BLaER1 treated with 17β-estradiol and CSF1 and Interleukin-3, amounts not matched to agents 10 nM and 100 nM (cell line): Measurements from ENCODE around the gene BTNL8.

Experiments used
- H3K27ac ChIP-seq, 11 experiments: shearing (Covaris generic); formaldehyde crosslinking; 2 replicates each; pipeline ENCODE4 v1.8.1; 2022
- H3K27me3 ChIP-seq, 11 experiments: shearing (Covaris generic); formaldehyde crosslinking; 2 replicates each; pipeline ENCODE4 v1.8.1; 2022
- H3K36me3 ChIP-seq, 11 experiments: shearing (Covaris generic); formaldehyde crosslinking; 2 replicates each; pipeline ENCODE4 v1.8.1; 2022
- H3K4me1 ChIP-seq, 10 experiments: shearing (Covaris generic); formaldehyde crosslinking; 2 replicates each; pipeline ENCODE4 v1.8.1; 2022
- H3K4me2 ChIP-seq, 11 experiments: shearing (Covaris generic); formaldehyde crosslinking; 2 replicates each; pipeline ENCODE4 v1.8.1; 2022
- H3K4me3 ChIP-seq, 10 experiments: shearing (Covaris generic); formaldehyde crosslinking; 2 replicates each; pipeline ENCODE4 v1.8.1; 2022
- H3K9ac ChIP-seq, 11 experiments: shearing (Covaris generic); formaldehyde crosslinking; 2 replicates each; pipeline ENCODE4 v1.8.1; 2022
- H3K9me3 ChIP-seq, 11 experiments: shearing (Covaris generic); formaldehyde crosslinking; replicated peaks in 1 of 11; 2 replicates each; pipeline ENCODE4 v1.8.1; 2022
- H4K20me1 ChIP-seq, 11 experiments: shearing (Covaris generic); formaldehyde crosslinking; 2 replicates each; pipeline ENCODE4 v1.8.1; 2022
- Cebpa-rat ChIP-seq, 11 experiments: shearing (Covaris generic); IDR thresholded peaks; 2 replicates each; pipeline ENCODE4 v1.8.1; 2022

BTNL8 gene, protein sequence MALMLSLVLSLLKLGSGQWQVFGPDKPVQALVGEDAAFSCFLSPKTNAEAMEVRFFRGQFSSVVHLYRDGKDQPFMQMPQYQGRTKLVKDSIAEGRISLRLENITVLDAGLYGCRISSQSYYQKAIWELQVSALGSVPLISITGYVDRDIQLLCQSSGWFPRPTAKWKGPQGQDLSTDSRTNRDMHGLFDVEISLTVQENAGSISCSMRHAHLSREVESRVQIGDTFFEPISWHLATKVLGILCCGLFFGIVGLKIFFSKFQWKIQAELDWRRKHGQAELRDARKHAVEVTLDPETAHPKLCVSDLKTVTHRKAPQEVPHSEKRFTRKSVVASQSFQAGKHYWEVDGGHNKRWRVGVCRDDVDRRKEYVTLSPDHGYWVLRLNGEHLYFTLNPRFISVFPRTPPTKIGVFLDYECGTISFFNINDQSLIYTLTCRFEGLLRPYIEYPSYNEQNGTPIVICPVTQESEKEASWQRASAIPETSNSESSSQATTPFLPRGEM

DNA sequence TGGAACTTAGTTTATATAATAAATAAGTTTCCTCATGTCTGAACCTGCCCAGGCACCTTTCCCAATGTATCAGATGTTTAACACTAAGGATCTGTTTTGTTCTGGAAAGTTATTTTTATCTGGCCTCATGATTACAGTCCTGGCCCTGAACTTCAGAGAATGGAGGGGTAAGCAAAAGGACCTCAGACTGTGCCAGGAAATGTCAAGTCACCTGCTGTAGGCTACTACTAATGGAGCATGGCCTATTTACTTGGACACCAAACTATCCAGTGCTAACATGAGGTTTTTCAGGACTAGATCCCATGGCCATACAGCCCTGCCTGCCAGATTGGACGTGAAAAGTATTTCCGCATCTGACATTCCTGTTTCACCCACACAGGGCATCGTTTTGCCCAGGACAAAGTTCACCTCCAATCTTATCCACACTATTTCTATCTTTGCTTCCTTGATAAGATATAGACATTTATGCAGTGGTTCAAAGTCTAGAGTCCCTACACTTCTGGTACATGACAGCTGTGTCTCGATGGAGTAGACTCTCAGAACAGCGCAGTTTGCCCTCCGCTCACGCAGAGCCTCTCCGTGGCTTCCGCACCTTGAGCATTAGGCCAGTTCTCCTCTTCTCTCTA, at the start of gene BTNL8:
TSS of gene BTNL8 (plus strand) at position 539 of the 626 bp plus-strand sequence. CDS start 152 bp downstream, outside the sequence.
- H3K4me2 ChIP-seq: no peak within 1 kb of the TSS
- no peaks in the 10 kb centered on the region for H4K20me1 ChIP-seq
- no peak for TF ChIP-seq Cebpa-rat (IDR thresholded peaks at IDR 0.05)
- 0 out of 20 replicates have a peak, but pooled peaks cover 0 to 7% (median 0%) of the 10 kb centered on the region in 10 experiments for H3K4me1 ChIP-seq
- H3K36me3 ChIP-seq: no peaks in the 10 kb centered on the region
- H3K4me3 ChIP-seq: no peak within 1 kb of the TSS
- peaks cover 3 to 29% (median 15%) of the 10 kb centered on the region in 11 experiments; a peak in 18 of 22 replicates for H3K9me3 ChIP-seq
- H3K27me3 ChIP-seq: no peaks in the 10 kb centered on the region
- no peak within 1 kb of the TSS for H3K27ac ChIP-seq
- no peak within 1 kb of the TSS for H3K9ac ChIP-seq

DNA sequence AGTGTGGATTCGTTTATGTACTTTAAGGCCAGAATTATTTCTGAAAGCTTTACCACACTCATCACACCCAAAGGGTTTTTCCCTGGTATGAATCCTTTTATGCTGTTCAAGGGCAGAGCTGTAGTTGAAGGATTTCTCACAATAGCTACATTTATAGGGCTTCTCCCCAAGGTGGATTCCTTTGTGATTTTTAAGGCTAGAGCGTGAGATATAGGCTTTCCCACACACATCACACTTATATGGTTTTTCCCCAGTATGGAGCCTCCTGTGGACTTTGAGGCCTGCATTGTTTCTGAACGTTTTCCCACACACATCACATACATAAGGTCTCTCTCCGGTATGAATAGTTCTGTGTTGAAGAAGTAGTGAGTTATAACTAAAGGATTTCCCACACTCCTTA, 49.1 kb upstream of the BTNL8 start:
- no peaks in the 10 kb centered on the region for H4K20me1 ChIP-seq
- peaks cover 43 to 69% (median 49%) of the 10 kb centered on the region in 11 experiments for H3K9me3 ChIP-seq
- H3K27ac ChIP-seq: no peak overlapping the region
- peak overlapping the region in 9 of 10 experiments; percentile 12 to 56 (median 35); a peak in 9 of 20 replicates for H3K4me3 ChIP-seq
- H3K9ac ChIP-seq: no peak overlapping the region
- no peak for TF ChIP-seq Cebpa-rat (IDR thresholded peaks at IDR 0.05)
- no peak overlapping the region for H3K4me2 ChIP-seq
- H3K36me3 ChIP-seq: peaks cover 53 to 83% (median 69%) of the 10 kb centered on the region in 11 experiments
- H3K27me3 ChIP-seq: no peaks in the 10 kb centered on the region; a peak in 1 of 22 replicates
- H3K4me1 ChIP-seq: peaks cover 0 to 14% (median 0%) of the 10 kb centered on the region in 10 experiments; a peak in 2 of 20 replicates

DNA sequence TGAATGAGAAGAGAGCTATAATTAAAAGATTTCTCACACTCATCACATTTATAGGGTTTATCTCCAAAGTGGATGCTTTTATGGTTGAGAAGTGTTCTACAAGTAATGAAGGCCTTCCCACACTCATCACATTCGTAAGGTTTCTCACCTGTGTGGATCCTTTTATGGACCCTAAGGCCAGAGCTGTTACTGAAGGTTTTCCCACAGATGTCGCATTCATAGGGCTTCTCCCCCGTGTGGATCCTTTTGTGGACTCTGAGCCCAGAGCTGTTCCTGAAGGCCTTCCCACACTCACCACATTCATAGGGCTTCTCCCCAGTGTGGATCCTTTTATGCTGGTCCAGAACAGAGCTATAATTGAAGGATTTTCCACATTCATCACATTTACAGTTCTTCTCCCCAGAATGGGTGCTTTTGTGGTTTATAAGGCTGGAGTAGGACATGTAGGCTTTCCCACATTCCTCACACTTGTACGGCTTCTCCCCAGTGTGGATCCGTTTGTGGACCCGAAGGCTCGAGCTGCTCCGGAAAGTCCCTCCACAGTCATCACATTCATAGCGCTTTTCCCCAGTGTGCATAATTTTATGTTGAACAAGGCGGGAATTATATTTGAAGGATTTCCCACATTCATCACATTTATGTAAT, 48.4 kb upstream of the BTNL8 start:
- H4K20me1 ChIP-seq: no peaks in the 10 kb centered on the region
- H3K27me3 ChIP-seq: no peaks in the 10 kb centered on the region; a peak in 1 of 22 replicates
- H3K36me3 ChIP-seq: peaks cover 53 to 87% (median 75%) of the 10 kb centered on the region in 11 experiments
- H3K9me3 ChIP-seq: peaks cover 43 to 69% (median 49%) of the 10 kb centered on the region in 11 experiments
- no peak overlapping the region for H3K27ac ChIP-seq
- TF ChIP-seq Cebpa-rat (IDR thresholded peaks at IDR 0.05): no peak
- H3K9ac ChIP-seq: no peak overlapping the region
- peak overlapping the region; percentile 7 to 56 (median 34); a peak in 15 of 20 replicates for H3K4me3 ChIP-seq
- no peak overlapping the region for H3K4me2 ChIP-seq
- peaks cover 0 to 14% (median 0%) of the 10 kb centered on the region in 10 experiments; a peak in 2 of 20 replicates for H3K4me1 ChIP-seq

DNA sequence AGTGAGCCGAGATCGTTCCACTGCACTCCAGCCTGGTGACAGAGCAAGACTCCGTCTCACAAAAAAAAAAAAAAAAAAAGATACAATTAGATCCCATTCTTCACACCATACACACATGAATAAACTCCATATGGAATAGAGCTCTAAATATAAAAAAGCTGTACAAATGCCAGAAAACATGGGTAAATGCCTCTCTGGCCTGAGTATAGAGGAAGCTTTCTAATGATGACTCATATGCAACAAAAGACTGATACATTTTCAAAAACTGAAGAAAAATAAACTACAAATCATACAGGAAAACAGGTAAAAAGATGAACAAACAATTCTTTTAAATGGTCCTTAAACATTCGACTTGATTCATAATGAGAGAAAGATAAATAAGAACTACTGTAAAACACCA, 46.5 kb upstream of the BTNL8 start:
- H4K20me1 ChIP-seq: no peaks in the 10 kb centered on the region
- no peaks in the 10 kb centered on the region; a peak in 1 of 22 replicates for H3K27me3 ChIP-seq
- no peak overlapping the region for H3K27ac ChIP-seq
- peaks cover 43 to 51% (median 49%) of the 10 kb centered on the region in 11 experiments for H3K9me3 ChIP-seq
- H3K36me3 ChIP-seq: peaks cover 64 to 96% (median 72%) of the 10 kb centered on the region in 11 experiments
- H3K4me1 ChIP-seq: peaks cover 0 to 14% (median 0%) of the 10 kb centered on the region in 10 experiments; a peak in 2 of 20 replicates
- no peak overlapping the region for H3K4me2 ChIP-seq
- H3K4me3 ChIP-seq: no peak overlapping the region
- TF ChIP-seq Cebpa-rat (IDR thresholded peaks at IDR 0.05): no peak
- H3K9ac ChIP-seq: no peak overlapping the region

DNA sequence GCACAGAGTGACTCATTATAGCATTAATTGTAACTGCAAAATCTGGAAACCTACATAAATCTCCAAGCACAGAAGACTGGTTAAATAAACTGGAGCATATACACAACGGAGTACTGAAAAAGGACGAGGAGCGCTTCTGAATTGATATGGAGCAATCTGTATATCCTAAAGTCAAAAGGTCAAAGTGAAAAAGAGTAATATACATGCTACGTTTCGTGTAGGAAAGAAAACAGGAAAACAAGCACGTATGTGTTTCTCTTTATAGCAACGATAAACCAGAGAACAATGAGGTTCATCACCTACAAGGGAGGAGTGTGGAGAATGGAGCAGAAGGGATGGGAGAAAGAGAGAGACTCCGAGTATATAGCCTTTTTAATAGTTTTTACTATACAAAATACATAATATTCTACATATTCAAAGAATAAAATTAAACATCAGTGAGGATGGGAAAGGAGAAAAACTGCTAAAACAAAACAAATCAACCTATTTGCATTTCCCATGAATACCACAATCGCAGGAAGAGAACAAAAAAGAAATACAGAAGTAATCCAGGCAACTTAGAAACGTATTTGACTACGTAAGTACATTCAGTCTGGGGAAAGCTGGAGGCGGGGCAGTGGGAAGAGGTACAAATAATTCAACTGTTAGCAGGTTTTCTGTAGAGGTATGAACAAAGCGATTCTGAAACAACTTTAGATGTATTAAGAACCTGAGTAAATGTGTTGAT, 45.7 kb upstream of the BTNL8 start:
- H3K27me3 ChIP-seq: no peaks in the 10 kb centered on the region; a peak in 1 of 22 replicates
- no peak overlapping the region for H3K9ac ChIP-seq
- H3K4me3 ChIP-seq: no peak overlapping the region
- H3K9me3 ChIP-seq: peaks cover 42 to 47% (median 43%) of the 10 kb centered on the region in 11 experiments
- TF ChIP-seq Cebpa-rat (IDR thresholded peaks at IDR 0.05): no peak
- no peak overlapping the region for H3K4me2 ChIP-seq
- H3K27ac ChIP-seq: no peak overlapping the region
- H4K20me1 ChIP-seq: no peaks in the 10 kb centered on the region
- H3K4me1 ChIP-seq: peaks cover 0 to 14% (median 0%) of the 10 kb centered on the region in 10 experiments; a peak in 2 of 20 replicates
- H3K36me3 ChIP-seq: peaks cover 56 to 89% (median 65%) of the 10 kb centered on the region in 11 experiments

DNA sequence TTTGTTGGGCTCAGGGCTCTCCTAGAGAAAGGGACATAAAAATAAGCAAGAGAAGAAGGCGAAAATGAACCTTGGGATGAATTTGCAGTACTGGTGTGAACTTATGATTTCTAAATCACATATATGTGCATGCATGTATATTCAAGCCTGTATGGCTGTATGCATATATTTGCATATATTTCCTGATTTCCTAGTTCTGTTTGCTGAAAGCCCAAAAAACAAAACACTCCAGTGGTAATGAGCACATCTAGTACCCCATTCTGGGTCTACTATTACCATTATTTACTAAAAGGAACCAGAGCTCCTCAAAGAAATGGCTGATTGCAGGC, 45.1 kb upstream of the BTNL8 start:
- H3K4me3 ChIP-seq: no peak overlapping the region
- H3K36me3 ChIP-seq: peaks cover 51 to 85% (median 65%) of the 10 kb centered on the region in 11 experiments
- no peaks in the 10 kb centered on the region for H4K20me1 ChIP-seq
- no peak for TF ChIP-seq Cebpa-rat (IDR thresholded peaks at IDR 0.05)
- peaks cover 0 to 14% (median 0%) of the 10 kb centered on the region in 10 experiments; a peak in 4 of 20 replicates for H3K4me1 ChIP-seq
- no peak overlapping the region for H3K4me2 ChIP-seq
- H3K9me3 ChIP-seq: peaks cover 37 to 42% (median 38%) of the 10 kb centered on the region in 11 experiments
- H3K27me3 ChIP-seq: no peaks in the 10 kb centered on the region; a peak in 1 of 22 replicates
- no peak overlapping the region for H3K9ac ChIP-seq
- no peak overlapping the region for H3K27ac ChIP-seq

DNA sequence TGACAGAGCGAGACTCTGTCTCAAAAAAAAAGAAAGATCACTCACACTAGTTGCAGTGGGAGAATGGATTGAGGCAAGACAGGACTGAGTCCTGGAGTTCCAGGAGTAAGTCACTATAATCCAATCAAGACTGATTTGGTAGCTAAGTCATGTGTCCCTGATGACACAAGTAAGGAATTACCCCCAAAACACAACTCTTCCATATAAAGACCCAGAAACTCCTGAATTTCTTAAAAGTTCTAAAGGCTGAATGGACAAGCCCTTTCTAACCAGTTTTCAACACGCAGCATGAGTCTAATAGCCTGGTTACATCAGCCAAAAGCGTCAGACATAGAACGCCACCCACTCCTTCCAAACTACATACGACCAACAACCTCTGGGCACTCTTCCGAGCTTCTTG, 40.4 kb upstream of the BTNL8 start:
- H3K27me3 ChIP-seq: no peaks in the 10 kb centered on the region
- H3K27ac ChIP-seq: no peak overlapping the region
- no peak for TF ChIP-seq Cebpa-rat (IDR thresholded peaks at IDR 0.05)
- no peak overlapping the region for H3K4me2 ChIP-seq
- H3K4me3 ChIP-seq: no peak overlapping the region
- H3K36me3 ChIP-seq: peaks cover 15 to 42% (median 26%) of the 10 kb centered on the region in 11 experiments; a peak in 19 of 22 replicates
- H3K9ac ChIP-seq: no peak overlapping the region
- H4K20me1 ChIP-seq: no peaks in the 10 kb centered on the region
- H3K9me3 ChIP-seq: no peaks in the 10 kb centered on the region
- H3K4me1 ChIP-seq: peaks cover 0 to 32% (median 17%) of the 10 kb centered on the region in 10 experiments; a peak in 19 of 20 replicates

DNA sequence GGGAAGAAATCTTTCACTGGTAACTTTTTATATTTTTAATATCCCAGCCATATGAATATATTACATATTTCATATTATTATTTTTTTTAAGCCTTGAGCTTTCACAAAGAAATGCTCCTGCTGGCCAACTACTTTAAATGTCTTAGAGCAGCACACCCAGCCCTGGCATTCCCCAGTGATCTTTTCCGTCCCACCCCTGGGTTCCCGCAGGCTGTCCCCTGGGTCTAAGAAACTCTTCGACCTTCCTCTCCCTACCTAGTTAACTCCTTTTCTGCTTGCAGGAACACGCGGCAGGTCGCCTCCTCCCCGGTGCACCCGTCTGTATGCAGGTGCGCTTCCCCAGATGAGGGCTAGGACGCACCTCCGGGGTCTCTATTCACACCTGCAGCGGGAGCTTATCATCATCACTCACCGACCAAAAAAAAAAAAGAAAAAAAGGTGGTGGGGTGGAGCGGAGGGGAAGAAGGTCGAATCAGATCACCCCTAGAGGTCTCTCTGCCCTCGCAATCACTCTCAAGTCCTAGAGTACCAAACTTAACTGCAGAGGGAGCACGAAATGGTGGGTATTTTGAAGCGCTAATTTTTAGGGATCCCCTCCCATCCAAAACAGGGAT, 38.6 kb upstream of the BTNL8 start:
- Histone ChIP-seq H3K4me3 (peak overlapping the region; percentile 72 to 97 (median 90)), H3K4me2 (peak overlapping the region; percentile 77 to 95 (median 91)), H3K27me3 (no peaks in the 10 kb centered on the region), H3K27ac (peak overlapping the region; percentile 86 to 96 (median 94)), H3K9ac (peak overlapping the region; percentile 90 to 95 (median 92)), H3K9me3 (no peaks in the 10 kb centered on the region), H4K20me1 (no peaks in the 10 kb centered on the region), H3K4me1 (peaks cover 0 to 32% (median 14%) of the 10 kb centered on the region in 10 experiments; a peak in 19 of 20 replicates), H3K36me3 (peaks cover 11 to 25% (median 15%) of the 10 kb centered on the region in 11 experiments; a peak in 19 of 22 replicates)
- TF ChIP-seq Cebpa-rat (IDR thresholded peaks at IDR 0.05): no peak
